WTC11 (cell line): ENCODE measurements around the gene STPG2. TPM values are rescaled to one million over a fixed set of nuclear protein-coding genes. Genes with fewer than 3 reads are reported as not detected.

ENCODE experiments used
- ATAC-seq: fragments of 200-7000 bp; cut with Tn5 transposase; 2 replicates; pipeline ENCODE4 v1.10.0; 2021; ENCODE audit warnings: mild to moderate bottlenecking, moderate library complexity
- CTCF ChIA-PET: fragments of 300-600 bp; sonication (Branson Sonifier 250); formaldehyde crosslinking; loops from one replicate; lab custom pipeline; 2021; ENCODE audit warnings: antibody characterized with exemption; lab: Charles Lee
- POLR2A ChIA-PET: fragments of 350-600 bp; sonication (Branson Sonifier 250); formaldehyde crosslinking; loops from one replicate; lab custom pipeline; 2021; ENCODE audit warnings: antibody characterized with exemption; lab: Charles Lee
- DNase-seq: peaks from one replicate; pipeline ENCODE4 v3.0.0; 2021; ENCODE audit warnings: low spot score
- H3K27ac Mint-ChIP-seq: 2 replicates; pipeline ENCODE4 v1.8.0; 2021; ENCODE audit warnings: mixed read lengths
- H3K27me3 Mint-ChIP-seq: 2 replicates; pipeline ENCODE4 v1.8.0; 2021; ENCODE audit warnings: low read depth, mild to moderate bottlenecking, moderate library complexity, mixed read lengths
- H3K36me3 Mint-ChIP-seq: 2 replicates; pipeline ENCODE4 v1.8.0; 2021; ENCODE audit warnings: mixed read lengths
- H3K4me1 Mint-ChIP-seq: 2 replicates; pipeline ENCODE4 v1.8.0; 2022; ENCODE audit warnings: mixed read lengths
- H3K4me3 Mint-ChIP-seq: 2 replicates; pipeline ENCODE4 v1.8.0; 2021; ENCODE audit warnings: mild to moderate bottlenecking, moderate library complexity, mixed read lengths
- H3K9me3 Mint-ChIP-seq: 2 replicates; pipeline ENCODE4 v1.8.0; 2021; ENCODE audit warnings: mixed read lengths
- ARID4B ChIP-seq: sonication (generic); formaldehyde crosslinking; IDR thresholded peaks from 2 replicates; pipeline ENCODE4 v1.8.0; 2023; ENCODE audit warnings: missing genetic modification reagents, mild to moderate bottlenecking, borderline replicate concordance
- CDX4 ChIP-seq: fragments of 250-450 bp; sonication (Bioruptor Pico); IDR thresholded peaks from 2 replicates; pipeline ENCODE4 v1.9.0; 2021; ENCODE audit warnings: moderate library complexity, mild to moderate bottlenecking, inconsistent platforms, borderline replicate concordance
- E2F4 ChIP-seq: sonication (generic); formaldehyde crosslinking; IDR thresholded peaks from 2 replicates; pipeline ENCODE4 v1.8.1; 2022; ENCODE audit warnings: low read depth, mild to moderate bottlenecking, moderate library complexity, missing genetic modification reagents, borderline replicate concordance
- ETV6 ChIP-seq: sonication (generic); formaldehyde crosslinking; IDR thresholded peaks from 2 replicates; pipeline ENCODE4 v1.8.1; 2022; ENCODE audit warnings: mild to moderate bottlenecking, missing genetic modification reagents
- FOXJ3 ChIP-seq: sonication (generic); formaldehyde crosslinking; IDR thresholded peaks from 2 replicates; pipeline ENCODE4 v1.9.0; 2021; ENCODE audit warnings: missing genetic modification reagents, mild to moderate bottlenecking, borderline replicate concordance
- GABPB1 ChIP-seq: sonication (generic); formaldehyde crosslinking; IDR thresholded peaks from 2 replicates; pipeline ENCODE4 v1.8.1; 2023; ENCODE audit warnings: mild to moderate bottlenecking, missing genetic modification reagents
- GRHL2 ChIP-seq: fragments of 250-450 bp; sonication (Bioruptor Pico); IDR thresholded peaks from 2 replicates; pipeline ENCODE4 v1.8.0; 2022; ENCODE audit warnings: mild to moderate bottlenecking, moderate library complexity; ENCODE audit not compliant: insufficient replicate concordance, severe bottlenecking
- GTF2I ChIP-seq: fragments of 250-450 bp; sonication (Bioruptor Pico); conservative IDR thresholded peaks from 2 replicates; pipeline ENCODE4 v1.4.0; 2021; ENCODE audit warnings: mild to moderate bottlenecking
- HMGA2 ChIP-seq: fragments of 250-450 bp; sonication (Bioruptor Pico); IDR thresholded peaks from 2 replicates; pipeline ENCODE4 v1.4.0; 2021; ENCODE audit warnings: mild to moderate bottlenecking, moderate library complexity
- IRF2 ChIP-seq: sonication (generic); formaldehyde crosslinking; IDR thresholded peaks from 2 replicates; pipeline ENCODE4 v1.8.0; 2022; ENCODE audit warnings: low read depth, missing genetic modification reagents, borderline replicate concordance
- MYBL2 ChIP-seq: sonication (generic); formaldehyde crosslinking; IDR thresholded peaks from 2 replicates; pipeline ENCODE4 v1.8.1; 2023; ENCODE audit warnings: mild to moderate bottlenecking, moderate library complexity, missing genetic modification reagents
- NFATC4 ChIP-seq: fragments of 250-450 bp; sonication (Bioruptor Pico); IDR thresholded peaks from 2 replicates; pipeline ENCODE4 v1.9.0; 2021; ENCODE audit warnings: mild to moderate bottlenecking
- PRDM15 ChIP-seq: sonication (generic); formaldehyde crosslinking; IDR thresholded peaks from 2 replicates; pipeline ENCODE4 v1.8.0; 2022; ENCODE audit warnings: missing genetic modification reagents
- SMAD3 ChIP-seq: sonication (generic); formaldehyde crosslinking; IDR thresholded peaks from 2 replicates; pipeline ENCODE4 v1.8.0; 2022; ENCODE audit warnings: missing genetic modification reagents, mild to moderate bottlenecking, borderline replicate concordance
- STAT6 ChIP-seq: sonication (generic); formaldehyde crosslinking; conservative IDR thresholded peaks from 2 replicates; pipeline ENCODE4 v1.8.1; 2023; ENCODE audit warnings: mild to moderate bottlenecking, low read depth, missing genetic modification reagents, moderate library complexity
- TEAD1 ChIP-seq: sonication (generic); formaldehyde crosslinking; IDR thresholded peaks from 2 replicates; pipeline ENCODE4 v1.8.0; 2022; ENCODE audit warnings: mild to moderate bottlenecking, missing genetic modification reagents
- ZBTB21 ChIP-seq: sonication (generic); formaldehyde crosslinking; IDR thresholded peaks from 2 replicates; pipeline ENCODE4 v1.8.1; 2023; ENCODE audit warnings: mild to moderate bottlenecking, missing genetic modification reagents, borderline replicate concordance
- ZBTB43 ChIP-seq: sonication (generic); formaldehyde crosslinking; IDR thresholded peaks from 2 replicates; pipeline ENCODE4 v1.8.1; 2023; ENCODE audit warnings: mild to moderate bottlenecking, missing genetic modification reagents
- ZMAT4 ChIP-seq: fragments of 250-450 bp; sonication (Bioruptor Pico); IDR thresholded peaks from 2 replicates; pipeline ENCODE4 v1.9.0; 2021; ENCODE audit warnings: mild to moderate bottlenecking
- ZNF219 ChIP-seq: sonication (generic); formaldehyde crosslinking; IDR thresholded peaks from 2 replicates; pipeline ENCODE4 v1.8.0; 2023; ENCODE audit warnings: missing genetic modification reagents, mild to moderate bottlenecking, borderline replicate concordance
- ZNF423 ChIP-seq: fragments of 250-450 bp; sonication (Bioruptor Pico); IDR thresholded peaks from 2 replicates; pipeline ENCODE4 v2.1.2; 2022; ENCODE audit warnings: mild to moderate bottlenecking, moderate library complexity
- total RNA-seq: library from RNA; stranded (reverse); gene quantifications from 3 replicates; pipeline ENCODE4 v1.2.3, GENCODE V29; 2021

Gene STPG2
- total RNA-seq, 1 experiment from 2014 or later = 0.17 TPM

- TF ChIP-seq FOXJ3 (CRISPR knock-in tag) = no peak
- no peak for TF ChIP-seq TEAD1 (CRISPR knock-in tag)
- no peak for TF ChIP-seq IRF2
- TF ChIP-seq MYBL2 (CRISPR knock-in tag) = no peak
- no peak for TF ChIP-seq E2F4 (CRISPR knock-in tag)
- no peak for TF ChIP-seq PRDM15 (CRISPR knock-in tag)
- TF ChIP-seq STAT6 = no peak
- TF ChIP-seq NFATC4 = no peak
- no peak for TF ChIP-seq GABPB1 (CRISPR knock-in tag)
- no peak for TF ChIP-seq ZMAT4 (CRISPR knock-in tag)
- no peak for TF ChIP-seq CDX4 (CRISPR knock-in tag)
- no peak for TF ChIP-seq GRHL2 (CRISPR knock-in tag)
- Mint-ChIP-seq H3K27me3 (no peaks in the 10 kb centered on the region), H3K4me3 (no peak overlapping the region), H3K9me3 (no peaks in the 10 kb centered on the region), H3K27ac (no peak overlapping the region), H3K4me1 (no peaks in the 10 kb centered on the region), H3K36me3 (no peaks in the 10 kb centered on the region)
- ChIA-PET POLR2A (no interaction called here), CTCF (no interaction called here)
- ATAC-seq (no peak), DNase-seq (no peak)
These were observed 487.1 kb downstream of the STPG2 start for GRCh38 chr4:97656044-97656720.

GRCh38 chr4:97653701-97654100, 489.6 kb downstream of the STPG2 start:
- no peaks in the 10 kb centered on the region for H3K36me3 Mint-ChIP-seq
- no peaks in the 10 kb centered on the region for H3K4me1 Mint-ChIP-seq
- no peak overlapping the region for H3K27ac Mint-ChIP-seq
- ChIA-PET POLR2A (no interaction called here), CTCF (no interaction called here)
- peaks cover 8% of the 10 kb centered on the region for H3K9me3 Mint-ChIP-seq
- H3K27me3 Mint-ChIP-seq = no peaks in the 10 kb centered on the region
- H3K4me3 Mint-ChIP-seq = no peak overlapping the region
- ATAC-seq (no peak), DNase-seq (no peak)
- TF ChIP-seq SMAD3 (CRISPR knock-in tag) (no peak), GTF2I (CRISPR knock-in tag) (no peak), HMGA2 (CRISPR knock-in tag) (no peak), ETV6 (CRISPR knock-in tag) (no peak), ZBTB43 (CRISPR knock-in tag) (no peak), ZNF423 (CRISPR knock-in tag) (no peak), ARID4B (CRISPR knock-in tag) (no peak), GABPB1 (CRISPR knock-in tag) (no peak), ZBTB21 (CRISPR knock-in tag) (no peak), ZNF219 (no peak)
